ENCODE data around the gene PLXNA3.

DNA sequence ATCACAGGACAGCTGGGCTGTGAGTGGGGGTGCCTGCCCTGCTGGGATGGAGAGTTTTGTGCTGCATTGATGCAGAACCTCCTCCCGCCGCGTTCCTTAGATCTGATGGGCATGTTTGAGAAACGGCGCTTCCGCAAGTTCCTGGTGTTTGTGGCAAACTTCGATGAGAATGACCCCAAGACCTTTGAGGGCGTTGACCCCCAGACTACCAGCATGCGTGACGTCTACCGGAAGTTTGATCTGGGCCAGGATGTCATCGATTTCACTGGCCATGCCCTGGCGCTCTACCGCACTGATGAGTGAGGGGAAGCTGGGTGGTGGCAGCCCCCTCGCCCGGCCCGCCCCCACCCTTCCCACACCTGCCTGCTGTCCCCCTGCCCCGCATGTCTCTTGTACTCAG lies 18.2 kb upstream of the PLXNA3 start:
- no peak for TF ChIP-seq POLR2AphosphoS5 (IDR thresholded peaks at IDR 0.05)
- TF ChIP-seq CTCF (IDR thresholded peaks at IDR 0.05), result no peak
- TF ChIP-seq EP300 (IDR thresholded peaks at IDR 0.05), result no peak
- no peak for TF ChIP-seq POLR2A (IDR thresholded peaks at IDR 0.05)

Data from suprapubic skin (tissue), 4 donors.